ENCODE results near the gene ABCC12.

DNA sequence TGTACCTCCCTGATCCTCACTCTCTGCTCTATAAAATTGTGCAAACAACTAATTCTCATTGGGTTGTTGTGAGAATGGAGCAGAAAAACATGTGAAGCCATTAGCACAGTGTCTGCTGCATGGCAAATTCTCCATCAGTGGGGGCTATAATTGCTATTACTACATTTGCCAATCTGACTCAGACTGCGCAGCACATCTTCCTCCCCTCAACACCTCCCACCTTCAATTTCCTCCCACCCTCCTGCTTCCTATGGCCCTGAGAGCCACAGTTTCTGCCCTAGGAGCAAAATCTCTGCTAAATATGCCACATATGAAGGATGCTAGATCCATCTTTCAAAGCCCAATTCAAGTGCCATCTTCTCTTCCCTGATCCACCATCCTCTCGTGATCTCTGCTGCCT lies 37.0 kb downstream of the ABCC12 start:
- TF ChIP-seq EP300 (IDR thresholded peaks at IDR 0.05; ENCODE audit: borderline replicate concordance in 1 of 2, low read depth in 2 of 2, low read length in 2 of 2) = no peak
- no peak for TF ChIP-seq HDAC2 (IDR thresholded peaks at IDR 0.05; ENCODE audit: borderline replicate concordance in 1 of 2, low read depth in 2 of 2, low read length in 2 of 2)
- TF ChIP-seq POLR2A (IDR thresholded peaks at IDR 0.05; ENCODE audit: control extremely low read depth in 1 of 2, low read depth in 2 of 2, low read length in 2 of 2) = no peak
- TF ChIP-seq, protein P1, sequence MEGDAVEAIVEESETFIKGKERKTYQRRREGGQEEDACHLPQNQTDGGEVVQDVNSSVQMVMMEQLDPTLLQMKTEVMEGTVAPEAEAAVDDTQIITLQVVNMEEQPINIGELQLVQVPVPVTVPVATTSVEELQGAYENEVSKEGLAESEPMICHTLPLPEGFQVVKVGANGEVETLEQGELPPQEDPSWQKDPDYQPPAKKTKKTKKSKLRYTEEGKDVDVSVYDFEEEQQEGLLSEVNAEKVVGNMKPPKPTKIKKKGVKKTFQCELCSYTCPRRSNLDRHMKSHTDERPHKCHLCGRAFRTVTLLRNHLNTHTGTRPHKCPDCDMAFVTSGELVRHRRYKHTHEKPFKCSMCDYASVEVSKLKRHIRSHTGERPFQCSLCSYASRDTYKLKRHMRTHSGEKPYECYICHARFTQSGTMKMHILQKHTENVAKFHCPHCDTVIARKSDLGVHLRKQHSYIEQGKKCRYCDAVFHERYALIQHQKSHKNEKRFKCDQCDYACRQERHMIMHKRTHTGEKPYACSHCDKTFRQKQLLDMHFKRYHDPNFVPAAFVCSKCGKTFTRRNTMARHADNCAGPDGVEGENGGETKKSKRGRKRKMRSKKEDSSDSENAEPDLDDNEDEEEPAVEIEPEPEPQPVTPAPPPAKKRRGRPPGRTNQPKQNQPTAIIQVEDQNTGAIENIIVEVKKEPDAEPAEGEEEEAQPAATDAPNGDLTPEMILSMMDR (IDR thresholded peaks at IDR 0.05; ENCODE audit: control extremely low read depth in 1 of 3, insufficient read depth in 1 of 3, low read depth in 1 of 3, low read length in 3 of 3) = no peak
- TF ChIP-seq BCL11A (IDR thresholded peaks at IDR 0.05; ENCODE audit: low read depth in 2 of 2, low read length in 2 of 2) = no peak

All from H1 (cell line).